ENCODE data around the gene TUBGCP5. TPM values are rescaled to one million over a fixed set of nuclear protein-coding genes. Genes with fewer than 3 reads are reported as not detected.

TUBGCP5 gene
- total RNA-seq, 1 experiment from 2014 or later = 18.8 TPM

DNA sequence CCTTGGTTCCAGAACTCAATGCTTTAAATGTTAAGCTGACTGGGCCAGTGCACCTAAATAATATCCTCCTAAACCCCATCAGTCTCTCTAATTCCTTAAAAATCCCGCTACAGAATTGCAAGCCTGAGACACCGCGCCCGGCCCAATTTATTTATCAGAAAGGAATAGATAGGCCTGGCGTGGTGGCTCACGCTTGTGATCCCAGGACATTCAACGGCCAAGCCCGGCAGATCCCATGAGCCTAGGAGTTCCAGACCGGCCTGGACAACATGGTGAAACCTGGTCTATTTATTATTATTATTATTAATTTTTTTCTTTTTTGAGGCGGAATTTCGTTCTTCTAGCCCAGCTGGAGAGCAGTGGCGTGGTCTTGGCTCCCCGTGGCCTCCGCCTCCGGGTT lies 28.0 kb upstream of the TUBGCP5 start (continued):
- TF ChIP-seq, protein P1, sequence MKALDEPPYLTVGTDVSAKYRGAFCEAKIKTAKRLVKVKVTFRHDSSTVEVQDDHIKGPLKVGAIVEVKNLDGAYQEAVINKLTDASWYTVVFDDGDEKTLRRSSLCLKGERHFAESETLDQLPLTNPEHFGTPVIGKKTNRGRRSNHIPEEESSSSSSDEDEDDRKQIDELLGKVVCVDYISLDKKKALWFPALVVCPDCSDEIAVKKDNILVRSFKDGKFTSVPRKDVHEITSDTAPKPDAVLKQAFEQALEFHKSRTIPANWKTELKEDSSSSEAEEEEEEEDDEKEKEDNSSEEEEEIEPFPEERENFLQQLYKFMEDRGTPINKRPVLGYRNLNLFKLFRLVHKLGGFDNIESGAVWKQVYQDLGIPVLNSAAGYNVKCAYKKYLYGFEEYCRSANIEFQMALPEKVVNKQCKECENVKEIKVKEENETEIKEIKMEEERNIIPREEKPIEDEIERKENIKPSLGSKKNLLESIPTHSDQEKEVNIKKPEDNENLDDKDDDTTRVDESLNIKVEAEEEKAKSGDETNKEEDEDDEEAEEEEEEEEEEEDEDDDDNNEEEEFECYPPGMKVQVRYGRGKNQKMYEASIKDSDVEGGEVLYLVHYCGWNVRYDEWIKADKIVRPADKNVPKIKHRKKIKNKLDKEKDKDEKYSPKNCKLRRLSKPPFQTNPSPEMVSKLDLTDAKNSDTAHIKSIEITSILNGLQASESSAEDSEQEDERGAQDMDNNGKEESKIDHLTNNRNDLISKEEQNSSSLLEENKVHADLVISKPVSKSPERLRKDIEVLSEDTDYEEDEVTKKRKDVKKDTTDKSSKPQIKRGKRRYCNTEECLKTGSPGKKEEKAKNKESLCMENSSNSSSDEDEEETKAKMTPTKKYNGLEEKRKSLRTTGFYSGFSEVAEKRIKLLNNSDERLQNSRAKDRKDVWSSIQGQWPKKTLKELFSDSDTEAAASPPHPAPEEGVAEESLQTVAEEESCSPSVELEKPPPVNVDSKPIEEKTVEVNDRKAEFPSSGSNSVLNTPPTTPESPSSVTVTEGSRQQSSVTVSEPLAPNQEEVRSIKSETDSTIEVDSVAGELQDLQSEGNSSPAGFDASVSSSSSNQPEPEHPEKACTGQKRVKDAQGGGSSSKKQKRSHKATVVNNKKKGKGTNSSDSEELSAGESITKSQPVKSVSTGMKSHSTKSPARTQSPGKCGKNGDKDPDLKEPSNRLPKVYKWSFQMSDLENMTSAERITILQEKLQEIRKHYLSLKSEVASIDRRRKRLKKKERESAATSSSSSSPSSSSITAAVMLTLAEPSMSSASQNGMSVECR (CRISPR knock-in tag; IDR thresholded peaks at IDR 0.05; ENCODE audit: borderline replicate concordance) = no peak
- TF ChIP-seq, protein P2, sequence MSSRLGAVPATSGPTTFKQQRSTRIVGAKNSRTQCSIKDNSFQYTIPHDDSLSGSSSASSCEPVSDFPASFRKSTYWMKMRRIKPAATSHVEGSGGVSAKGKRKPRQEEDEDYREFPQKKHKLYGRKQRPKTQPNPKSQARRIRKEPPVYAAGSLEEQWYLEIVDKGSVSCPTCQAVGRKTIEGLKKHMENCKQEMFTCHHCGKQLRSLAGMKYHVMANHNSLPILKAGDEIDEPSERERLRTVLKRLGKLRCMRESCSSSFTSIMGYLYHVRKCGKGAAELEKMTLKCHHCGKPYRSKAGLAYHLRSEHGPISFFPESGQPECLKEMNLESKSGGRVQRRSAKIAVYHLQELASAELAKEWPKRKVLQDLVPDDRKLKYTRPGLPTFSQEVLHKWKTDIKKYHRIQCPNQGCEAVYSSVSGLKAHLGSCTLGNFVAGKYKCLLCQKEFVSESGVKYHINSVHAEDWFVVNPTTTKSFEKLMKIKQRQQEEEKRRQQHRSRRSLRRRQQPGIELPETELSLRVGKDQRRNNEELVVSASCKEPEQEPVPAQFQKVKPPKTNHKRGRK (CRISPR knock-in tag; IDR thresholded peaks at IDR 0.05; ENCODE audit: borderline replicate concordance) = no peak
- TF ChIP-seq E2F1 (CRISPR knock-in tag; IDR thresholded peaks at IDR 0.05) (no peak), NFYB (CRISPR knock-in tag; conservative IDR thresholded peaks at IDR 0.05; ENCODE audit: low read depth) (no peak), NR3C1 (CRISPR knock-in tag; conservative IDR thresholded peaks at IDR 0.05; ENCODE audit: low read depth) (no peak), TEAD4 (CRISPR knock-in tag; IDR thresholded peaks at IDR 0.05) (no peak), JUN (CRISPR knock-in tag; IDR thresholded peaks at IDR 0.05) (no peak), CREB1 (CRISPR knock-in tag; IDR thresholded peaks at IDR 0.05) (no peak), PRRX2 (CRISPR knock-in tag; IDR thresholded peaks at IDR 0.05) (no peak), GTF2I (CRISPR knock-in tag; conservative IDR thresholded peaks at IDR 0.05) (no peak), HMGXB4 (CRISPR knock-in tag; IDR thresholded peaks at IDR 0.05) (no peak)
- TF ChIP-seq, protein P3, sequence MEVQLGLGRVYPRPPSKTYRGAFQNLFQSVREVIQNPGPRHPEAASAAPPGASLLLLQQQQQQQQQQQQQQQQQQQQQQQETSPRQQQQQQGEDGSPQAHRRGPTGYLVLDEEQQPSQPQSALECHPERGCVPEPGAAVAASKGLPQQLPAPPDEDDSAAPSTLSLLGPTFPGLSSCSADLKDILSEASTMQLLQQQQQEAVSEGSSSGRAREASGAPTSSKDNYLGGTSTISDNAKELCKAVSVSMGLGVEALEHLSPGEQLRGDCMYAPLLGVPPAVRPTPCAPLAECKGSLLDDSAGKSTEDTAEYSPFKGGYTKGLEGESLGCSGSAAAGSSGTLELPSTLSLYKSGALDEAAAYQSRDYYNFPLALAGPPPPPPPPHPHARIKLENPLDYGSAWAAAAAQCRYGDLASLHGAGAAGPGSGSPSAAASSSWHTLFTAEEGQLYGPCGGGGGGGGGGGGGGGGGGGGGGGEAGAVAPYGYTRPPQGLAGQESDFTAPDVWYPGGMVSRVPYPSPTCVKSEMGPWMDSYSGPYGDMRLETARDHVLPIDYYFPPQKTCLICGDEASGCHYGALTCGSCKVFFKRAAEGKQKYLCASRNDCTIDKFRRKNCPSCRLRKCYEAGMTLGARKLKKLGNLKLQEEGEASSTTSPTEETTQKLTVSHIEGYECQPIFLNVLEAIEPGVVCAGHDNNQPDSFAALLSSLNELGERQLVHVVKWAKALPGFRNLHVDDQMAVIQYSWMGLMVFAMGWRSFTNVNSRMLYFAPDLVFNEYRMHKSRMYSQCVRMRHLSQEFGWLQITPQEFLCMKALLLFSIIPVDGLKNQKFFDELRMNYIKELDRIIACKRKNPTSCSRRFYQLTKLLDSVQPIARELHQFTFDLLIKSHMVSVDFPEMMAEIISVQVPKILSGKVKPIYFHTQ (CRISPR knock-in tag; IDR thresholded peaks at IDR 0.05) = no peak

- Mint-ChIP-seq H3K27me3 (ENCODE audit: low read depth) (peaks cover 3% of the 10 kb centered on the region; the same call in 1 of the 2 replicates), H3K9me3 (peaks cover 18% of the 10 kb centered on the region), H3K27ac (no peak overlapping the region), H3K4me3 (no peak overlapping the region), H3K36me3 (peaks cover 9% of the 10 kb centered on the region; the same call in 1 of the 2 replicates), H3K4me1 (peaks cover 9% of the 10 kb centered on the region; the same call in 1 of the 2 replicates)
- CTCF ChIA-PET = no interaction called here
- DNase-seq (ENCODE audit: low spot score) (no peak), ATAC-seq (no peak)
- POLR2A ChIA-PET = no interaction called here
- TF ChIP-seq, protein P4, sequence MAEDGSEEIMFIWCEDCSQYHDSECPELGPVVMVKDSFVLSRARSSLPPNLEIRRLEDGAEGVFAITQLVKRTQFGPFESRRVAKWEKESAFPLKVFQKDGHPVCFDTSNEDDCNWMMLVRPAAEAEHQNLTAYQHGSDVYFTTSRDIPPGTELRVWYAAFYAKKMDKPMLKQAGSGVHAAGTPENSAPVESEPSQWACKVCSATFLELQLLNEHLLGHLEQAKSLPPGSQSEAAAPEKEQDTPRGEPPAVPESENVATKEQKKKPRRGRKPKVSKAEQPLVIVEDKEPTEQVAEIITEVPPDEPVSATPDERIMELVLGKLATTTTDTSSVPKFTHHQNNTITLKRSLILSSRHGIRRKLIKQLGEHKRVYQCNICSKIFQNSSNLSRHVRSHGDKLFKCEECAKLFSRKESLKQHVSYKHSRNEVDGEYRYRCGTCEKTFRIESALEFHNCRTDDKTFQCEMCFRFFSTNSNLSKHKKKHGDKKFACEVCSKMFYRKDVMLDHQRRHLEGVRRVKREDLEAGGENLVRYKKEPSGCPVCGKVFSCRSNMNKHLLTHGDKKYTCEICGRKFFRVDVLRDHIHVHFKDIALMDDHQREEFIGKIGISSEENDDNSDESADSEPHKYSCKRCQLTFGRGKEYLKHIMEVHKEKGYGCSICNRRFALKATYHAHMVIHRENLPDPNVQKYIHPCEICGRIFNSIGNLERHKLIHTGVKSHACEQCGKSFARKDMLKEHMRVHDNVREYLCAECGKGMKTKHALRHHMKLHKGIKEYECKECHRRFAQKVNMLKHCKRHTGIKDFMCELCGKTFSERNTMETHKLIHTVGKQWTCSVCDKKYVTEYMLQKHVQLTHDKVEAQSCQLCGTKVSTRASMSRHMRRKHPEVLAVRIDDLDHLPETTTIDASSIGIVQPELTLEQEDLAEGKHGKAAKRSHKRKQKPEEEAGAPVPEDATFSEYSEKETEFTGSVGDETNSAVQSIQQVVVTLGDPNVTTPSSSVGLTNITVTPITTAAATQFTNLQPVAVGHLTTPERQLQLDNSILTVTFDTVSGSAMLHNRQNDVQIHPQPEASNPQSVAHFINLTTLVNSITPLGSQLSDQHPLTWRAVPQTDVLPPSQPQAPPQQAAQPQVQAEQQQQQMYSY (CRISPR knock-in tag; IDR thresholded peaks at IDR 0.05) = no peak
- TF ChIP-seq ETV6 (CRISPR knock-in tag; IDR thresholded peaks at IDR 0.05) = no peak
- TF ChIP-seq CDX4 (CRISPR knock-in tag; IDR thresholded peaks at IDR 0.05; ENCODE audit: borderline replicate concordance) = no peak
- no peak for TF ChIP-seq ESRRA (CRISPR knock-in tag; IDR thresholded peaks at IDR 0.05; ENCODE audit: borderline replicate concordance)
- no peak for TF ChIP-seq ZNF671 (CRISPR knock-in tag; IDR thresholded peaks at IDR 0.05)
- no peak for TF ChIP-seq ZNF416 (CRISPR knock-in tag; IDR thresholded peaks at IDR 0.05)
- TF ChIP-seq USF2 (CRISPR knock-in tag; IDR thresholded peaks at IDR 0.05) = no peak
- TF ChIP-seq PRRX2 (CRISPR knock-in tag; IDR thresholded peaks at IDR 0.05) = no peak
Measured at GRCh38 chr15:23065836-23066235, 26.5 kb upstream of the TUBGCP5 start.

All from WTC11 (cell line).